NCI-H2171 (cell line): ENCODE results near the gene CCDC27.
"Not testable (repeated sequence)": the region's sequence is repeated elsewhere in the genome, so short reads cannot be mapped to it uniquely, and the experiment has no call there.

Experiments used
- DNase-seq: peaks from one replicate; lab custom pipeline; 2025; lab: John Stamatoyannopoulos, UW

CCDC27 gene

GRCh38 chr1:3796215-3797061 is 44.2 kb downstream of the CCDC27 start, which contains the start of gene LRRC47:
Gene LRRC47 (minus strand): TSS chr1:3796498. CDS start chr1:3796476, 22 bp downstream.
- DNase-seq, result peak; percentile 87

GRCh38 chr1:3799976-3800685 is 47.9 kb downstream of the CCDC27 start:
- peak; percentile 79 for DNase-seq

- DNase-seq, result not testable (repeated sequence)
These were observed 48.5 kb downstream of the CCDC27 start for GRCh38 chr1:3800795-3801194.

- DNase-seq, result no peak
These were observed 51.8 kb downstream of the CCDC27 start for GRCh38 chr1:3803905-3804626.

GRCh38 chr1:3804627-3804944 is 52.3 kb downstream of the CCDC27 start:
- not testable (repeated sequence) for DNase-seq

- no peak for DNase-seq
These were observed 52.8 kb downstream of the CCDC27 start for GRCh38 chr1:3805038-3805437.

- DNase-seq, result no peak
These were observed 55.5 kb downstream of the CCDC27 start for GRCh38 chr1:3807769-3808168.

- no peak for DNase-seq
These were observed 57.4 kb downstream of the CCDC27 start for GRCh38 chr1:3809680-3810079.

- DNase-seq, result not testable (repeated sequence)
These were observed 58.0 kb downstream of the CCDC27 start for GRCh38 chr1:3810149-3810761.

GRCh38 chr1:3811595-3811911 is 59.3 kb downstream of the CCDC27 start:
- DNase-seq, result no peak

GRCh38 chr1:3814065-3814464 is 61.8 kb downstream of the CCDC27 start:
- no peak for DNase-seq

- no peak for DNase-seq
These were observed 62.7 kb downstream of the CCDC27 start for GRCh38 chr1:3814771-3815561.

GRCh38 chr1:3816331-3817137 is 64.3 kb downstream of the CCDC27 start:
- DNase-seq, result no peak

GRCh38 chr1:3817138-3817740 is 65.0 kb downstream of the CCDC27 start:
- no peak for DNase-seq

GRCh38 chr1:3817821-3818597 is 65.8 kb downstream of the CCDC27 start:
- DNase-seq, result no peak

- DNase-seq, result peak; percentile 35
These were observed 67.5 kb downstream of the CCDC27 start for GRCh38 chr1:3819771-3820200.

- DNase-seq, result no peak
These were observed 68.1 kb downstream of the CCDC27 start for GRCh38 chr1:3820316-3820715.

- peak; percentile 85 for DNase-seq
These were observed 68.8 kb downstream of the CCDC27 start for GRCh38 chr1:3821004-3821403.
